Activated T-cell treated with anti-CD3 and anti-CD28 coated beads, Interleukin-2, amount 50 U/mL, for 48 hours (primary cell): Measurements from ENCODE around the gene CDAN1.
"Not testable (repeated sequence)": the region's sequence is repeated elsewhere in the genome, so short reads cannot be mapped to it uniquely, and the experiment has no call there.

Experiments used
- DNase-seq, 2 experiments: peaks; one replicate each; pipeline ENCODE4 v3.0.0-alpha.2; 2020

The CDAN1 gene, protein sequence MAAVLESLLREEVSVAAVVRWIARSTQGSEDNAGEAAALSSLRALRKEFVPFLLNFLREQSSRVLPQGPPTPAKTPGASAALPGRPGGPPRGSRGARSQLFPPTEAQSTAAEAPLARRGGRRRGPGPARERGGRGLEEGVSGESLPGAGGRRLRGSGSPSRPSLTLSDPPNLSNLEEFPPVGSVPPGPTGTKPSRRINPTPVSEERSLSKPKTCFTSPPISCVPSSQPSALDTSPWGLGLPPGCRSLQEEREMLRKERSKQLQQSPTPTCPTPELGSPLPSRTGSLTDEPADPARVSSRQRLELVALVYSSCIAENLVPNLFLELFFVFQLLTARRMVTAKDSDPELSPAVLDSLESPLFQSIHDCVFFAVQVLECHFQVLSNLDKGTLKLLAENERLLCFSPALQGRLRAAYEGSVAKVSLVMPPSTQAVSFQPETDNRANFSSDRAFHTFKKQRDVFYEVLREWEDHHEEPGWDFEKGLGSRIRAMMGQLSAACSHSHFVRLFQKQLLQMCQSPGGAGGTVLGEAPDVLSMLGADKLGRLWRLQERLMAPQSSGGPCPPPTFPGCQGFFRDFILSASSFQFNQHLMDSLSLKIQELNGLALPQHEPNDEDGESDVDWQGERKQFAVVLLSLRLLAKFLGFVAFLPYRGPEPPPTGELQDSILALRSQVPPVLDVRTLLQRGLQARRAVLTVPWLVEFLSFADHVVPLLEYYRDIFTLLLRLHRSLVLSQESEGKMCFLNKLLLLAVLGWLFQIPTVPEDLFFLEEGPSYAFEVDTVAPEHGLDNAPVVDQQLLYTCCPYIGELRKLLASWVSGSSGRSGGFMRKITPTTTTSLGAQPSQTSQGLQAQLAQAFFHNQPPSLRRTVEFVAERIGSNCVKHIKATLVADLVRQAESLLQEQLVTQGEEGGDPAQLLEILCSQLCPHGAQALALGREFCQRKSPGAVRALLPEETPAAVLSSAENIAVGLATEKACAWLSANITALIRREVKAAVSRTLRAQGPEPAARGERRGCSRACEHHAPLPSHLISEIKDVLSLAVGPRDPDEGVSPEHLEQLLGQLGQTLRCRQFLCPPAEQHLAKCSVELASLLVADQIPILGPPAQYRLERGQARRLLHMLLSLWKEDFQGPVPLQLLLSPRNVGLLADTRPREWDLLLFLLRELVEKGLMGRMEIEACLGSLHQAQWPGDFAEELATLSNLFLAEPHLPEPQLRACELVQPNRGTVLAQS

DNA sequence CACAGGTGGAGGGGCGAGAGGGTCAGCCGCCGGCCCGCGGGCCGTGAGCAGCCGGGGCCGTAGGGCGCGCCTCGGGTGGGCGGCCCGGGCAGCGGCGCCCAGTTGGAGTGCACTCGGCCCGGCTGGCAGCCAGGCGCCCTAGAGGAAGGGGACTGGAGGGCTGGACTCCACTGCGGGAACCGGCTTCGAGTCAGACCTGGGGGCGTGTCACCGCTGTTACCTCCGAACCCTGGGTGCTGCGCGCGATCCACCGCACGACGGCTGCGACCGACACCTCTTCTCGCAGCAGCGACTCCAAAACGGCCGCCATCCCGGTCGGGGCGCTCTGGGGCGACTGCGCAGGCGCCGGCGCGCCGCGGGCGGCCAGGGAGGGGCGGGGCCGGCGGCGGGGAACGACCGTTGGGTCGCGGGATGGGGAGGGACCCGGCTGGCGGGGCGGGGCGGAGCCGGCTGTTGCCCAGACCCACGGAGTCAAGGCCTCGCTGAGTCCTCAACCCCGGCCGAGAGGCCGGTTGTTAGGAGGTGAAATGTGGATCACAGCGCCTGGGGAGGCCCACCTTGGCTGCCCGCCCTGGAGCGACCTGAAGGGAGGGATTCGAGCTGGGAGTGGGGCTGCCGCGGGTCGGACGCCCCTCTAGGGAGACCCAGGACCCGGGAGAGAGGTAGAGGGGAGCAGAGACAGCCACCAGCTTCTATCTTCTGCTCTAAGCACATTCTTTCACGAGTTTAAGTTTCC is at the start of gene CDAN1:
Gene CDAN1 (minus strand): TSS at position 336 of the 736 bp plus-strand sequence. CDS start 26 bp downstream, at position 310.
- peak; percentile 95 to 97 for DNase-seq

DNA sequence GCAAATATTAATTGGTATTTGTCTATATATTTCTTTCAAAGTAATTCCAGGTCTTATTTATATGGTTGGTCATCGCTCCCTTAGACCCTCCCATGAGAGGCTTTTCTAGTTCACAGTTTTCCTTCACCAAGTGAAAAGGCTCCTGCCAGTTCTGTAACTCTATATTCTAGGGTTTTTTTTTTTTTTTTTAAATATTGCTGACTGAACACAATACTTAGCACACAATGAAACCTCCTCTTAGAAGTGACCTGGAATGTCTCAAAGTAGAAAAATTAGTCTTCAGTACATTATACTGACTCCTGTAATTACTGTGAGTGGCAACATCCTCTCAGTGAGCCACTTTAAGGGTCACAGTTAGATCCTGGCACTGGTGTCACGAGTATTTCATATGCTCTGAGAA is 48.6 kb upstream of the CDAN1 start:
- DNase-seq: no peak

DNA sequence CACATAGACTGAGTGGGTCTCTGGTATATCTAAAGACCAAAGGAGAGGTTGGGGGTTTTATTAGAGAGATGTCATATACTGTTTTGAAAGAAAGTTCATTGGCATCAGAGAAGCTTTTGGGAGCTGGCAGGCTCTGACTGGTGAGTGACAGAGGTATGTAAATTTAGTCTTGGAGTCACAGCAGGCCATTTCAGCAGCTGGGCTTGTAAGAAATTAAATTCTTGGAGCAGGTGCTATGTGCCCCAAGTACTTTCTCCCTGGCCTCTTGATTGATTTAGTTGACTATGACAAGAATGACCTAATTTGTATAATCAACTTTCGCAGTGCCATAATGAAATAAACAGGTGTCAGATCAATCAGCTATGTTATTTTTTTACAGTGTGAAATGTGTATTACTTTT is 47.8 kb upstream of the CDAN1 start:
- DNase-seq: no peak

DNA sequence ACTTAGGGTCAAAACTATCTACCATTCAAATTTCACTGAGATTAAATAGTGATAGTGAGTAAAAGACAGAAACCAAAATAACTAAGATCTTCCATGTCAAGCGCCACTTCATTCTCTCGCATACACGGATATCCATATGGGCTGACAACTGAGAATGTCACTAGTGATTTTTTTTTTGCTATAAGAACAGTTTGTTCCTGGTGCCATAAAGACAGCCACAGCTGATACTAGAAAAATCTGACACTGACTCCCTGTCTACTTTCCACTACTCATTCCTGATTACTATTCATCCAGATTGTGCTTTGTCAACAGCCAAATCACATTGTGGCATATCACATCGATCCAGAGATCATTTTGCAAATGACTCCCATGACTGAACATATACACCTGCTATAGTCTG is 45.8 kb upstream of the CDAN1 start:
- DNase-seq: no peak

DNA sequence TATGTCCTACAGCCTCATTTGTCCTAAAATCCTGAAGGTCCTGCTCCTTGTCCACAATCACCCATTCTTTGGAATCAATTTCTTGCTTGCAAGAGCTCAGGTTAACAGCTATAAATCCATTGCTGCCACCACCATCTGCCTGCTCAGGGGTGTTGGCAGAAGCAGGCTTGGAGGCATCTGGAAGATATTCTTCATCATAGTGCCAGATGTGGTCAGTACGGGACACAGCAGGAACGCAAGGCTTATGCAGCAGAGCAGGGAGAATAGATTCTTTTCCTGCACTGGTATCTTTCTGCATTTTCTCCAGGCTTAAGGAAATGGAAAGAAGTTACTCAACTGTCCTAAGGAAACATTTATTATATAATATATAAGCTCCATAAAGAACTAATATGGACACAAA is 38.5 kb upstream of the CDAN1 start:
- no peak for DNase-seq

DNA sequence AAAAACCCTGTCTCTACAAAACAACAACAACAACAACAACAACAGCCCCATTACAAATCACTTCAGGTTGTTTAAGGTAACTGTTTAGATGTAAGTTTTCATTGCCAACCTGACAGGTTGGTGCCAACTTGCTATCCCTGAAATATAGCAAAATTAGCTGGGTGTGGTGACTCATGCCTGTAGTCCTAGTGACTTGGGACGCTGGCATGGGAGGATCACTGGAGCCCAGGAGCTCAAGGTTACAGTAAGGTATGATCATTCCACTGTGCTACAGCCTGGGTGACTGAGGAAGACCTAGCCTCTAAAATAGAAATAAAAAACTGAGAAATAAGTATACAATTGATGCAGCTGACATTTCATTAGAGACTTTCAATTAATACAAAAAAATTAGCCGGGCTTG is 36.0 kb upstream of the CDAN1 start:
- DNase-seq: no peak

DNA sequence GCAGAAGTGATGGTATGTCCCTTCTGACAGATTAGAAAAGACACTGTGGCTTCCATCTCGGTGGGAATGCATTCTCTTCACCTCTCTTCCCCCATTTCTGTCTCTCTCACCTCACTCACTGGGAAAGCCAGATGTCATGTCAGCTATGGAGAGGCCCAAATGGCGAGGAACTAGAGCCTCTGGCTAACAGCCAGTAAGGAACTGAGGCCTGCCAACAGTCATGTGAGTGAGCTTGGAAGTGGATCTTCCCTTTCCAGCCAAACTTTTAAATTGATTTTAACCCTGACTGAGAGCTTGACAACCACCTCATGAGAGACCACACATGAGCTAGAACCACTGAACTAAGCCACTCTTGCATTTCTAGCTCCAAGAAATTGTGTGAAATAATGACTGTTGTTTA is 35.2 kb upstream of the CDAN1 start:
- no peak for DNase-seq

DNA sequence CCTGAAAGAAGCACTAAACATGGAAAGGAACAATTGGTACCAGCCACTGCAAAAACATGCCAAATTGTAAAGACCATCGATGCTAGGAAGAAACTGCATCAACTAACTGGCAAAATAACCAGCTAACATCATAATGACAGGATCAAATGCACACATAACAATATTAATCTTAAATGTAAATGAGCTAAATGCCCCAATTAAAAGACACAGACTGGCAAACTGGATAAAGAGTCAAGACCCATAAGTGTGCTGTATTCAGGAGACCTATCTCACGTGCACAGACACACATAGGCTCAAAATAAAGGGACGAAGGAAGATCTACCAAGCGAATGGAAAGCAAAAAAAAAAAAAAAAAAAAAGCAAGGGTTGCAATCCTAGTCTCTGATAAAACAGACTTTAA is 29.2 kb upstream of the CDAN1 start:
- DNase-seq: not testable (repeated sequence)

DNA sequence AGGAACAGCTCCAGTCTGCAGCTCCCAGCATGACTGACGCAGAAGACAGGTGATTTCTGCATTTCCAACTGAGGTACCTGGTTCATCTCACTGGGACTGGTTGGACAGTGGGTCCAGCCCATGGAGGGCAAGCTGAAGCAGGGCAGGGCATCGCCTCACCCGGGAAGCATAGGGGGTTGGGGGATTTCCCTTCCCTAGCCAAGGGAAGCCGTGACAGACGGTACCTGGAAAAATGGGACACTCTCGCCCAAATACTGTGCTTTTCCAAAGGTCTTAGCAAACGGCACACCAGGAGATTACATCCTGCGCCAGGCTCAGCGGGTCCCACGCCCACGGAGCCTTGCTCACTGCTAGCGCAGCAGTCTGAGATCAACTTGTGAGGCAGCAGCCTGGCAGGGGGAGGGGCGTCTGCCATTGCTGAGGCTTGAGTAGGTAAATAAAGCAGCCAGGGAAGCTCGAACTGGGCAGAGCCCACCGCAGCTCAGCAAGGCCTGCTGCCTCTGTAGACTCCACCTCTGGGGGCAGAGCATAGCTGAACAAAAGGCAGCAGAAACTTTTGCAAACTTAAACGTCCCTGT is 27.3 kb upstream of the CDAN1 start:
- DNase-seq: not testable (repeated sequence)

DNA sequence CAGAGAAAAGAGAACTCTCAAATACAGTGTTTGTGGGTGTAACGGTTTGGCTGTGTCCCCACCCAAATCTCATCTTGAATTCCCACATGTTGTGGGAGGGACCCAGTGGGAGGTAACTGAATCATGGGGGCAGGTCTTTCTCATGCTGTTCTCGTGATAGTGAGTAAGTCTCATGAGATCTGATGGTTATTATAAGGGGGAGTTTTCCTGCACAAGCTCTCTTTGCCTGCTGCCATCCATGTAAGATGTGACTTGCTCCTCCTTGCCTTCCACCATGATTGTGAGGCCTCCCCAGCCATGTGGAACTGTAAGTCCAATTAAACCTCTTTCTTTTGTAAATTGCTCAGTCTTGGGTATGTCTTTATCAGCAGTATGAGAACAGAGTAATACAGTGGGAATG is 24.9 kb upstream of the CDAN1 start:
- not testable (repeated sequence) for DNase-seq

DNA sequence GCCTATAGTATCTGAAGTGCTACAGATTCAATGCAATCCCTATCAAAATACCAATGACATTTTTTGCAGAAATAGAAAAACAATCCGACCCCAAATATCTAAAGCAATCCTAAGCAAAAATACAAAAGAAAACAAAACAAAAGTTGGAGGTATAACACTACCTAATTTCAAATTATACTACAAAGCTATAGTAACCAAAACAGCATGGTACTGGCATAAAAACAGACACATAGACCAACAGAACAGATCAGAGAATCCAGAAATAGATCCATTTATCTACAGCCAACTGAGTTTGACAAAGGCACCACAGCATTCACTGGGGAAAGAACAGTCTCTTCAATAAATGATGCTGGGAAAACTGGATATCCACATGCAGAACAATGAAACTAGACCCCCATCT is 23.8 kb upstream of the CDAN1 start:
- DNase-seq: no peak

DNA sequence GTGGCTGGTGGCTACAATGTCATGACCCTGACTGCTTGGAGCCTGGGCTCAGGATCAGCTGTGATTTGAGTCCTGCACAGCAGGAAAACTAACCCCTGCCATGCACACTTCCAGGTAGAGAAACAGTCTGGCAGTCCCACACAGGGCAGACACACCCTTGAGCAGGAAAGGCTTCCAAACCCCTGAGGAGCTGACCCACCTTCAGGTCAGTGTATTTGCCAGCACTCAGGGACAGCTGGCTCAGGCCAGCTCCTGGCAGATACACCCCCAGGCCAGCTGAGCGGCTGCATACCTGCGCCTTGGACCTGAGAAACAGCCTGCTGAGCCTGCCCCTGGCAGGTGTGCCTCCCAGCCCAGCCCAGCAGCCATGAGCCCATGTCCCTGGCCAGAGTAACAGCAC is 22.2 kb upstream of the CDAN1 start:
- no peak for DNase-seq

DNA sequence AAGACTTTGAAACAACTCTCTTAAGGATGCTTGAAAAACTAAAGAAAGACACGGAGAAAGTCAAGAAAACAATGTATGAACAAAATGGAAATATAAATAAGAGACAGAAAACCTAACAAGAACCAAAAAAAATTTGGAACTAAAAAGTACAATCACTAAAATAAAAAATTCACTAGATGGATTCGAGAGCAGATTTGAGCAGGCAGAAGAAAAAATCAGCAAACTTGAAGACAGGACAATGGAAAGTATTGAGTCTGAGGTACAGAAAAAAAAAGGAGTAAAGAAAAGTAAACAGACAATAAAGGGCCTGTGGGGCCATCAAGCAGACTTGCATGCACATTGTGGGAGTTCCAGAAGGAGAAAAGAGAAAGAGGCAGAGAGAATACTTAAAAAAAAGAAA is 13.4 kb upstream of the CDAN1 start:
- DNase-seq: no peak

DNA sequence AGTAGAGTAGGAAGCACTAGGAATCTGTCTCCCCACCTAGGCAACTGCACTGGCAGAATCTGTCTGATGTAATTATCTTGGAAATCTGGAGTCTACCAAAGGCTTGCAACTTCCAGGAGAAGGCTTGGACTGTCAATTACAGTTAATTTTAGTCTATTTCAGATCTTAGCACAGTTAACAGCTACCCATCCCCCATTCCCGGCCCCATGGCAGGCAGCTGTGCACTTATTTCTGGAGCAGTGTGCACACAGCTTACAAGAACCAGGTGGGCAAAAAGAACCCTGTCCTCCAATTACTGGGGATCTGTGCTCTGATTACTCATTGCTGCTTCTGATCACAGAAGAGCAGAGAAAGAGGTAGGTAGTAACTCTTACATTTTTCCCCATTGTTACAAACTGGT is 12.3 kb upstream of the CDAN1 start:
- DNase-seq: no peak

DNA sequence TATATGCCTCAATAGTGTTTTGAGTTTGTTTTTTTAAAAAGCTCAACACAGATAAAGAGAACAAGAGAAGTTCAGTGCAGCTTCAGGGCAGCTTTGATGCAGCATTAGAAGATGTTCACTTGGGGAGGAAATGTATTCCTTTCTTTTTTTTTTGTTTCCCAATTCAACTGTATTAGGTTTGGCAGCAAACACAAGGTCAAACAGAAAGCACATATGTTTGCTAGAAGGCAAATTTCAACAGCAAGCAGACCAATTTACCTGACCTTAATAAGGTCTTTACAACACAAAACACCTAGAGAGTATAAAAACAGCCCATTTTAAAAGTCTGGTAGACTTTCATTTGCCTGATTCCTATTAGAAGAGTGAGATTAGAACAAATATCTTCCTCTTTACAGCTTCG is 7.3 kb upstream of the CDAN1 start:
- DNase-seq: no peak

DNA sequence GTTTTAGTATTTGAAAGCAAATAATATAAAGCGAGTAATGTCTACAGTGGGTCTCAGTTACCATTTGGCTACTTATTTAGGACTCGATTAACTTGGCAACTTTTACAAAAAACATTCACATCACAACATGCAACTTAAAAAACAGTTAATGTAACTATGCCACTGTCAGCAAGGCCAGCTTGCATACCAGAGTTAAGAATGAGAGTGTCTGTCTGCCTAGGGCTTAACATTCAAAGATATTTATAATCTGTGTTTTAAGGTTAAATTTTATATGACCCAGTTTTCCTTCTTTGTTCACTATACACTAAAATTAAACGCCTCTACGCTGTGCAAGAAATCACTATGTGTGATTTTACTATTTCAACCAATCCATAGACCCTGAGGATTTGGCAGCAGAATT is 5.2 kb upstream of the CDAN1 start:
- DNase-seq: no peak

DNA sequence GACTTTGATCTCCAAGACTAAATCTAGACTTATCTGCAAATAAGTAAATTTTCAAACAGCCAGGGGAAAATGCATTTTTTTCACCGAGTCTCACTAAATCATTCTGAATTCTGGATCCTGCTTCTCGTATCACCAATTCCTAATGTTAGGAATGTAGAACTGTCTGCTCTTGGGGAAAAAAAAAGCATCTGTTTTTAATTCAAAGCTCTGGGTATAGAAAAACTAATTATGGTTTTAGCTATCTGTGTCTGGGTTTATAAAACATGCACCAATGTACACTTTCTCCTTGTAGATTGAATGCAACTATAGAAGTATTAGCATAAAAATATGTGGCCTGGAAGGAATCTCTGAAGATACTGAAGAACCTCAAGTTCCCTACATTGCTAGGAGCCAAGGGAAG is 4.8 kb upstream of the CDAN1 start:
- DNase-seq: no peak

DNA sequence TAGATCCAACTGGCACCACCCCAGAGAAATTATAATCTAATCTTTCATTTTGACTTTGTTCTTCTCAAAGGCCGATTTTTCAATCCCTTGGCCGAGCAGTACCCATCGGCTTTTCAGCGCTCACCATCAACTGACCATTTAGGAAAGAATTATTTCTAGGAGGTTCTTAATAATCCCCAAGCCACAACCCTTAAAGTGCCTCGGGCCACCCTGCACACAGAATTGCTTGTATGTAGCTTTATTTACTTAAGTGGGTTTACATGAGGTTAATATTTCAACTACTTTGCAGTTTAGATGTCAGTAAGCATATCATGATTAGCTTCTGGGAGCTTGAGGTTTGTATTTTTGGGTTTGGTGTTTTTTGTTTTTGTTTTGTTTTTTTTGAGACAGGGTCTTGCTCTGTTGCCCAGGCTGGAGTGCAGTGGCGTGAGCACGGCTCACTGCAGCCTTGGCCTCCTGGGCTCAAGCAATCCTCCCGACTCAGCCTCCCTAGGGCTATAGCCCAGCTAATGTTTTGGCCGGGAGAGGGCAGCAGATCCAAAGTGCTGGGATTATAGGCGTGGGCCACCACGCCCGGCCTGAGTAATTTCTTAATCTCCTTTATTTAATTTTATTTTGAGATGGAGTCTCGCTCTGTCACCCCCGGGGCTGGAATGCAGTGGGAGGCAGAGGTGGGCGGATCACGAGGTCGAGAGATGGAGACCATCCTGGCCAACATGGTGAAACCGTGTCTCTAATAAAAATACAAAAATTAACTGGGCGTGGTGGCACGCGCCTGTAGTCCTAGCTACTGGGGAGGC is 801 bp upstream of the CDAN1 start:
- DNase-seq: no peak

DNA sequence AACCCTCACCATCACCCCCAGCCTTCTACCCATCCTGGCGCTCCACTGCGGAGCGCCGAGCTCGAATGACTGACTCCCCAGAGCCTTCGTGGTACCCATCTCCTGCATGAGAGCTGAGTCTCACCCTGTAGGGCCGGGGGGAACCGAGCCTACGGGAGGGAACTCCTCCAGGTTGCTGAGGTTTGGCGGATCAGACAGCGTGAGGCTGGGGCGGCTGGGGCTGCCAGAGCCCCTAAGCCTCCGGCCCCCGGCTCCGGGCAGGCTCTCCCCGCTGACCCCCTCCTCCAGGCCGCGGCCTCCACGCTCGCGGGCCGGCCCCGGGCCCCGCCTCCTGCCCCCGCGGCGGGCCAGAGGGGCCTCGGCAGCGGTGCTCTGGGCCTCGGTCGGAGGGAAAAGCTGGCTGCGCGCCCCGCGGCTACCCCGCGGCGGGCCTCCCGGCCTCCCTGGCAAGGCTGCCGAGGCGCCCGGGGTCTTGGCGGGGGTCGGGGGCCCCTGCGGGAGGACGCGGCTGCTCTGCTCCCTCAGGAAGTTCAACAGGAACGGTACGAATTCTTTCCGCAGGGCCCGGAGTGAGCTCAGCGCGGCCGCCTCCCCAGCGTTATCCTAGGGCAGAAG is 643 bp downstream of the CDAN1 start:
- DNase-seq: peak; percentile 43 to 52

DNA sequence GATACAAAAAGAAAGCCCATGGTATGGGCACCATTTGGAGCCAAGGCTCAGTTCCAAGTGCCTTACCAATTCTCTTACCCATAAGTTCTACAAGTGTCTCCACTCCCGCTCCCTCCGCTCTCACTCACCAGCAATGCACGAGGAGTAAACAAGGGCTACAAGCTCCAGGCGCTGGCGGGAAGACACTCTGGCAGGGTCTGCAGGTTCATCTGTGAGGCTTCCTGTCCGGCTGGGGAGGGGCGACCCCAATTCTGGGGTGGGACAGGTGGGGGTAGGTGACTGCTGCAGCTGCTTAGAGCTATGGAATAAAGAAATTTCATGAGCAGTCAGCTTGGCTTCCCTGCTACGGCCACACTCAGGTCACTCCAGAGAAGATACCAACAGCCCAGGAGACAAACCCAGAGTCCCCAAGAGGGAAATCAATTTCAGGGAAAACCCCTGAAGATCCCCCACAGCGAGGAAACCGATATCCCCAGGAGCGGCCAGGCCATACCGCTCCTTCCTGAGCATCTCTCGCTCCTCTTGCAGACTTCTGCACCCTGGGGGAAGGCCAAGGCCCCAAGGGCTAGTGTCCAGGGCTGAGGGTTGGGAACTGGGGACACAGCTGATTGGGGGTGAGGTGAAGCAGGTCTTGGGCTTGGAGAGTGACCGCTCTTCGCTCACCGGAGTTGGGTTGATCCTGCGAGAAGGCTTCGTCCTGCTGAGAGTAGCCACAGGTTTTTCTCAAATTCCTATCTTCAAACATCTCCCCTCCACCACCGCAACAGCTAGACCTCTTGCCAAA is 1.4 kb downstream of the CDAN1 start:
- no peak for DNase-seq
